ENCODE measurements around the gene LPCAT3.

DNA sequence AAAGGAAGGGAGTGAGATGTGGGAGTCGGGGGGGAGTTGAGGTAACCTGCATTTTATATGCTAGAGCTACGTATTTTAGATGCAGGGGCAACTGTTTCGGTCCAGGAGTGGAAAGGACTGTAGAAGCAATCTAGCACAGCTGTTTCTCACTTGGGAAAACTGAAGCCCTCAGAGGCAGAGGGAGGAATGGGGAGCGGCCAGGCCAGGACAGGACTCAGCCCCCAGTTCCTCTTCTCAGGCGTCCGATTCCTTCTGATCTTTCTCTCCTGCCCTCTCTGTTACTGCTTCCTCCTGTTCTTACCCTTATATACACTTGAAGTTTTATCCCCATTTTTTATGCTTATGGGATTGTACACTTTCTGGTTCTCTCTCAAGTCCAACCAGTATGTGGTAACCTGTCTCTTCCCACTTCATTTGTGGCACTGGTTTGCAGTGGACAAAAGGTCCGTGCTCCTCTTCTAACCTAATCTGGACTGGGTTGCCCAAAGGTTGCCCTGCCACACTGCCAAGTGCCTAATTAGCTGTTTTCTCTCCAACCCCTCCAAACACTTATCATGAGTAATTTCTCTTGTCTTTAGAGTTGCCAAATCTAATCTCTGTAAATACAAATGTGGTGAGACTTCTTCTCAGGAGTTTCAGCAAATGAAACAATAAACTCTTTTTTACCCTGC, 16.2 kb downstream of the LPCAT3 start:
- TF ChIP-seq POLR2A (IDR thresholded peaks at IDR 0.05) = no peak
- TF ChIP-seq CTCF (IDR thresholded peaks at IDR 0.05) = no peak

Measured in thyroid gland (tissue), 4 donors.